Measurements from ENCODE around the gene RAP2A.

The RAP2A gene

GRCh38 chr13:97436845-97437244 lies 2.9 kb downstream of the RAP2A start:
- TF ChIP-seq CTCF (conservative IDR thresholded peaks at IDR 0.05; ENCODE audit: low read length): no peak
- no peak for DNase-seq (ENCODE audit: low read depth)
- no peak overlapping the region for H3K4me3 ChIP-seq (ENCODE audit: low read length)

DNA sequence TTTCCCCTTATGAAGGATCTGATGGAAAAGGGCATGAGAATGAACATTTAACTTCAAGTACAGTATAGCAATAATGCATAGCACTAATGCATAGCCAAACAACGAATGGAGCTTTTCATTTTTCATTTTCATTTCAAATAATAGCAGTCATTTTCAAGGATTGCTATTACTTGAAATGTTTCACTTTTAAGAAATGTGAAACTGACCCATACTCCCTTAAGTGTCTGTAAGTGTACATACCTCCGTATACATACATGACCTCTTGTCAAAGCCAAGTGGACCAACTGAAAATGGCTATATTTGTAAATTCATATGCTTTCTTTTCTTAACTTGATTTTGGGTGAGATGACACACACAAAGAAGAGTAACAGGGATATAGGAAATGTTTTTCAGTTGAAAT lies 3.8 kb downstream of the RAP2A start:
- no peak for TF ChIP-seq CTCF (conservative IDR thresholded peaks at IDR 0.05; ENCODE audit: low read length)
- no peak overlapping the region for H3K4me3 ChIP-seq (ENCODE audit: low read length)
- no peak for DNase-seq (ENCODE audit: low read depth)

- DNase-seq (ENCODE audit: low read depth): peak; percentile 23
- no peak for TF ChIP-seq CTCF (conservative IDR thresholded peaks at IDR 0.05; ENCODE audit: low read length)
- no peak overlapping the region for H3K4me3 ChIP-seq (ENCODE audit: low read length)
Observed at GRCh38 chr13:97438856-97439595, 5.1 kb downstream of the RAP2A start.

DNA sequence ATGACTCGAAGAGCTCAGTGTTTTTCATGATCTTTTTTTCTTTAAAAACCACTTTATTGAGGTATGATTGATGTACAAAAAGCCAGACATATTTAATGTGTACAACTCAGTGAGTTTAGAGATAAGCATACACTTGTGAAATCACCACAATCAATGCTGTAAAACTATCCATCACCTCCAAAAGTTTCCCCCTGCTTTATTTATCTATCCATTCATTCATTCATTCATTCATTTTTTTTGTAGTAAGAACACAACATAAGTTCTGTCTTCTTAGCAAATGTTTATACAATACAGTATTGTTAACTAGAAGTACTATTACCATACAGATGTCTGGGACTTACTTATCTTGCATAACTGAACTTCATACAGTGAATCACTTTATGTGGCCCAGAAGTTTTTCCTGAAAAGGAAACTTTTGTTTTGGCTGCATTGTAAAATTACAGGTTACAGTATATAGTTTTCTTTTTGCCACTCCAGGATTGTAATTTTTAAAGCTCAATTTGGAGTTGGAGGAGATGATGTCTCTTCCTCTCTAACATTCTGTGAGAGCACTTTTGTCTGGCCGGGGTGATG lies 6.7 kb downstream of the RAP2A start:
- no peak for TF ChIP-seq CTCF (conservative IDR thresholded peaks at IDR 0.05; ENCODE audit: low read length)
- no peak for DNase-seq (ENCODE audit: low read depth)

GRCh38 chr13:97441368-97441767 lies 7.4 kb downstream of the RAP2A start:
- no peak overlapping the region for H3K4me3 ChIP-seq (ENCODE audit: low read length)
- DNase-seq (ENCODE audit: low read depth): no peak
- TF ChIP-seq CTCF (conservative IDR thresholded peaks at IDR 0.05; ENCODE audit: low read length): no peak

More for the DNA sequence above, 6.7 kb downstream of the RAP2A start:
- H3K4me3 ChIP-seq (ENCODE audit: low read length): no peak overlapping the region

- DNase-seq (ENCODE audit: low read depth): no peak
- TF ChIP-seq CTCF (conservative IDR thresholded peaks at IDR 0.05; ENCODE audit: low read length): no peak
Observed at GRCh38 chr13:97445522-97446187, 11.7 kb downstream of the RAP2A start.

DNA sequence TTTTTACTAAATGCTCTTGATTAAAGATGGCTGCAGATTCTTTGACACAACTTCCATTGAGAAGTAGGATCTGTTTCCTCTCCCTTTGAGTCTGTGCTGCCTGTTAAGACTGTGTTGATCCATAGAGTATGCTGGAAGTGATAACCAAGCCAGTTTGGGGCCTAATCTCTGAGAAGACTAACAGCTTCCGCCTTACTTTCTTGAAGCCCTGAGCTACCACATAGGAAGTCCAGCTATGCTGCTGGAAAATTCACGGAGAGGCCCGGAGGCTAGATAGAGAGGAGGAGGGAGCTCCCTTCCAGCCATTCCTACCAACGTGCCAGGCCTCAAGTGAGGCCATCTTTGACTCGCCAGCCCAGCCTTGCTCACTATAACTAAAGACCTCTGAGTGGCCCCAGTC lies 12.5 kb downstream of the RAP2A start:
- no peak overlapping the region for H3K4me3 ChIP-seq (ENCODE audit: low read length)
- DNase-seq (ENCODE audit: low read depth): no peak
- TF ChIP-seq CTCF (conservative IDR thresholded peaks at IDR 0.05; ENCODE audit: low read length): no peak

More at GRCh38 chr13:97445522-97446187, 11.7 kb downstream of the RAP2A start:
- H3K4me3 ChIP-seq (ENCODE audit: low read length): no peak overlapping the region

Data from AG10803 (cell line).